ENCODE data around the gene PADI3.

PADI3 gene

DNA sequence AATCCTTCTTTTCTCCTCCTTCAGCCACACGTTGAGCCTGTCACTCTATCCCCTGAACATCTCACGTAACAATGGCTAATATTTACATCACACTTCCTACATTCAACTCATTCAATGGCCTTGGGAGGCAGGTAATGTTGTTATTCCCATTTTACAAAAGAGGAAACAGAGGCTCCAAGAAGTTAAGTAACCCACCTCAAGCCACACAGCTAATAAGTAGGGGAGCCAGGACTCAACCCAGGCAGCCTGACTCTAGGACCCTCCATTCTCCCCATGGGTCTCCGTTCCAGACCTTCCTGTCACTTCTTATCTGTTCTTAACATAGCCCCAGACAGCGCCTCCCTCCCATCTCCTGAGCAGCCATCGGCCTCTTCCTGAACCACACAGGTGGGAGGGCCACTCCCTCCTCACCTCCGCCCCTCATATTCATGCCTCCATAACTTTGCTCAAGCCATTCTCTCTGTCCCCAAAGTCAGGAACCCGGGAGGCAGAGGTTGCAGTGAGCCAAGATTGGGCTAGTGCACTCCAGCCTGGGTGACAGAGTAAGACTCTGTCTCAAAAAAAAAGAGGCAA, 61.3 kb downstream of the PADI3 start:
- no peak overlapping the region for H3K9ac ChIP-seq (ENCODE audit: low read length)
- H3K36me3 ChIP-seq (ENCODE audit: insufficient read depth, low read length), result no peaks in the 10 kb centered on the region
- H4K20me1 ChIP-seq (ENCODE audit: insufficient read depth, low read length), result no peaks in the 10 kb centered on the region
- no peaks in the 10 kb centered on the region for H3K4me1 ChIP-seq (ENCODE audit: insufficient read depth, low read length, severe bottlenecking)
- H3K27me3 ChIP-seq (ENCODE audit: insufficient read depth, low read length), result no peaks in the 10 kb centered on the region
- H3F3A ChIP-seq (ENCODE audit: insufficient read depth, low read length), result no peaks in the 10 kb centered on the region
- H3K79me2 ChIP-seq (ENCODE audit: insufficient read depth, low read length), result no peaks in the 10 kb centered on the region
- H3K4me2 ChIP-seq (ENCODE audit: low read length), result no peak overlapping the region
- no peaks in the 10 kb centered on the region for H3K9me2 ChIP-seq (ENCODE audit: low read depth, low read length)
- H3K4me3 ChIP-seq (ENCODE audit: low read depth, low read length, poor library complexity, severe bottlenecking), result no peak overlapping the region
- no peak overlapping the region for H2AFZ ChIP-seq (ENCODE audit: low read length)
- no peak overlapping the region for H3K27ac ChIP-seq (ENCODE audit: low read depth, low read length, poor library complexity, severe bottlenecking)
- H3K9me3 ChIP-seq (ENCODE audit: low read length), result no peaks in the 10 kb centered on the region
- TF ChIP-seq EZH2 (IDR thresholded peaks at IDR 0.05; ENCODE audit: borderline replicate concordance, low read length), result no peak
- TF ChIP-seq, protein P1, sequence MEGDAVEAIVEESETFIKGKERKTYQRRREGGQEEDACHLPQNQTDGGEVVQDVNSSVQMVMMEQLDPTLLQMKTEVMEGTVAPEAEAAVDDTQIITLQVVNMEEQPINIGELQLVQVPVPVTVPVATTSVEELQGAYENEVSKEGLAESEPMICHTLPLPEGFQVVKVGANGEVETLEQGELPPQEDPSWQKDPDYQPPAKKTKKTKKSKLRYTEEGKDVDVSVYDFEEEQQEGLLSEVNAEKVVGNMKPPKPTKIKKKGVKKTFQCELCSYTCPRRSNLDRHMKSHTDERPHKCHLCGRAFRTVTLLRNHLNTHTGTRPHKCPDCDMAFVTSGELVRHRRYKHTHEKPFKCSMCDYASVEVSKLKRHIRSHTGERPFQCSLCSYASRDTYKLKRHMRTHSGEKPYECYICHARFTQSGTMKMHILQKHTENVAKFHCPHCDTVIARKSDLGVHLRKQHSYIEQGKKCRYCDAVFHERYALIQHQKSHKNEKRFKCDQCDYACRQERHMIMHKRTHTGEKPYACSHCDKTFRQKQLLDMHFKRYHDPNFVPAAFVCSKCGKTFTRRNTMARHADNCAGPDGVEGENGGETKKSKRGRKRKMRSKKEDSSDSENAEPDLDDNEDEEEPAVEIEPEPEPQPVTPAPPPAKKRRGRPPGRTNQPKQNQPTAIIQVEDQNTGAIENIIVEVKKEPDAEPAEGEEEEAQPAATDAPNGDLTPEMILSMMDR (IDR thresholded peaks at IDR 0.05; ENCODE audit: low read length), result no peak

DNA sequence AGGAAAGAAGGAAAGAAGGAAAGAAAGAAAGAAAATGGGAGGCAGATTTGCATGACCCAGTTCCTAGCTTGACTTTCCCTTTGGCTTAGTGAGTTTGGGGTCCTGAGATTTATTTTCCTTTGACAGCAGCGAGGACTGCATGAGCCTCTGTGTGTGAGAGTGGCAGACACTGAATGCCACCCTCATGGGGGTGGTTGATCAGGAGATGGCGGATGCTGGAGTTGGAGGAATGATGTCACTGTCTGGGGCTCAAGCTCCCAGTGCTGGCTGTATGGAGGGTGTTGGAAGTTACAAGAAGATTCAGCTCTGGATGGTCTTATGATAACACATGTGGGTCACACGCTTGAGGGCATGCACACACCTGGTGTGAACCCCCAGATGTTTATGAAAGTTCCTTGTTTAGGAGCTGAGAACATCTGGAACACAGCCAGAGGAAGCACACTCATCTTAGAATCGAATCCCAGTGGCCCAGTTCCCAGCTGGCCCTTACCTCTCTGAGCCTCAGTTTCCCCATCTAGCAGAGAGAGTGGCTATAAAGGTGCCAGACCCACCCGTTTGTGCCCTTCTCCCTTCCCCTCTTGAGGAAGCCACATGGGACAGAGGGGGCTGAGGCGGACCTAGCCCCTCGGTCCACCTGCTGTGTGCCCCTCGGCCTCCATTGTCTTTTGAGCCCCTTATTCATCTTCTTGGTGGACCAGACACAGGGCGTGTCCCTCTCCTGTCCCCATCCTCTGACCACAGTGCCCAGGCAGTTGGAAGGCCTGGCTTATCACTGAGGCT, 64.8 kb downstream of the PADI3 start:
- TF ChIP-seq EZH2 (IDR thresholded peaks at IDR 0.05; ENCODE audit: borderline replicate concordance, low read length), result no peak
- TF ChIP-seq, protein P1 (IDR thresholded peaks at IDR 0.05; ENCODE audit: low read length), result no peak
- Histone ChIP-seq H3K4me1 (ENCODE audit: insufficient read depth, low read length, severe bottlenecking) (no peaks in the 10 kb centered on the region), H3K27me3 (ENCODE audit: insufficient read depth, low read length) (no peaks in the 10 kb centered on the region), H3K4me2 (ENCODE audit: low read length) (no peak overlapping the region), H3K4me3 (ENCODE audit: low read depth, low read length, poor library complexity, severe bottlenecking) (no peak overlapping the region), H3K9me3 (ENCODE audit: low read length) (no peaks in the 10 kb centered on the region), H4K20me1 (ENCODE audit: insufficient read depth, low read length) (no peaks in the 10 kb centered on the region), H3K9ac (ENCODE audit: low read length) (no peak overlapping the region), H3K79me2 (ENCODE audit: insufficient read depth, low read length) (no peaks in the 10 kb centered on the region), H3K36me3 (ENCODE audit: insufficient read depth, low read length) (no peaks in the 10 kb centered on the region), H3K9me2 (ENCODE audit: low read depth, low read length) (no peaks in the 10 kb centered on the region), H2AFZ (ENCODE audit: low read length) (no peak overlapping the region), H3F3A (ENCODE audit: insufficient read depth, low read length) (no peaks in the 10 kb centered on the region), H3K27ac (ENCODE audit: low read depth, low read length, poor library complexity, severe bottlenecking) (no peak overlapping the region)

DNA sequence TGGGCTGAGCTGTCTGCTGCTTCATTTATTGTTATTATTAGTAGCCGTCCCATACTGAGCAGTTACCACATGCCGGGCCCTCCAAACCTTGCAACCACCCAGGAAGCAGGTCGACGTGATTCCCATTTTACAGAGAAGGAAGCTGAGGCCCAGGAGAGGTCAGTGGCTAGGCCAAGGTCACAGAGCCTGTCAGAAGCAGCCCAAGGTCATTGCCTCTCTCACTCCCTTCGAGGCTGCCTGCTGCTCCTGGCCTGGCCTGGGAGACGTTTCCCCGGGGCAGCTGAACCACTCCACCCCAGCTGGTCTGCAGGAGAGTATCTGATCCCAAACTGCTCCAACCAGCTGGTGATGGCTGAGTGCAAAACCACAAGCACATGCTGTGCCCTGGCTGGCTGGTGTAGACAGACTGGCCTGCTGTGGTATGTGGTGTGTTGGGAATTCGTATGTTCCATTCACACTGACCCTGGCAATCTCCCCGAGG, 65.6 kb downstream of the PADI3 start:
- H2AFZ ChIP-seq (ENCODE audit: low read length), result no peak overlapping the region
- no peak overlapping the region for H3K9ac ChIP-seq (ENCODE audit: low read length)
- no peaks in the 10 kb centered on the region for H3K9me3 ChIP-seq (ENCODE audit: low read length)
- H3K9me2 ChIP-seq (ENCODE audit: low read depth, low read length), result no peaks in the 10 kb centered on the region
- no peaks in the 10 kb centered on the region for H3K4me1 ChIP-seq (ENCODE audit: insufficient read depth, low read length, severe bottlenecking)
- no peaks in the 10 kb centered on the region for H3K36me3 ChIP-seq (ENCODE audit: insufficient read depth, low read length)
- no peaks in the 10 kb centered on the region for H3K27me3 ChIP-seq (ENCODE audit: insufficient read depth, low read length)
- H3F3A ChIP-seq (ENCODE audit: insufficient read depth, low read length), result no peaks in the 10 kb centered on the region
- no peak overlapping the region for H3K4me3 ChIP-seq (ENCODE audit: low read depth, low read length, poor library complexity, severe bottlenecking)
- no peak overlapping the region for H3K4me2 ChIP-seq (ENCODE audit: low read length)
- TF ChIP-seq, protein P1 (IDR thresholded peaks at IDR 0.05; ENCODE audit: low read length), result no peak
- TF ChIP-seq EZH2 (IDR thresholded peaks at IDR 0.05; ENCODE audit: borderline replicate concordance, low read length), result no peak
- H3K79me2 ChIP-seq (ENCODE audit: insufficient read depth, low read length), result no peaks in the 10 kb centered on the region
- no peak overlapping the region for H3K27ac ChIP-seq (ENCODE audit: low read depth, low read length, poor library complexity, severe bottlenecking)
- H4K20me1 ChIP-seq (ENCODE audit: insufficient read depth, low read length), result no peaks in the 10 kb centered on the region

Measured in OCI-LY1 (cell line).